Peyer's patch (tissue), 4 donors: ENCODE measurements around the gene SMKR1. TPM values are rescaled to one million over a fixed set of nuclear protein-coding genes. Genes with fewer than 3 reads are reported as not detected.

ENCODE experiments used
- DNase-seq, 3 donors: peaks; one replicate each; pipeline ENCODE4 v3.0.0-alpha.2; 2017 to 2019
- H3K27ac ChIP-seq, 4 donors: fragments of 200-600 bp; sonication (generic); one replicate each; pipeline ENCODE4 v1.5.1; 2016 to 2019
- H3K27me3 ChIP-seq, 2 donors: fragments of 200-600 bp; sonication (generic); one replicate each; pipeline ENCODE4 v1.5.1; 2019
- H3K36me3 ChIP-seq, 3 donors: fragments of 200-600 bp; sonication (generic); one replicate each; pipeline ENCODE4 v1.5.1; 2016 to 2019
- H3K4me1 ChIP-seq, 4 donors: fragments of 200-600 bp; sonication (generic); one replicate each; pipeline ENCODE4 v1.5.1; 2016 to 2019
- H3K4me3 ChIP-seq, 4 donors: fragments of 200-600 bp; sonication (generic); 1 replicate in 3 of 4; 2 replicates in 1 of 4; pipeline ENCODE4 v1.5.1; 2016 to 2019; ENCODE audit warnings: mild to moderate bottlenecking in 1 of 4
- H3K9me3 ChIP-seq, 4 donors: fragments of 200-600 bp; sonication (generic); one replicate each; pipeline ENCODE4 v1.5.1; 2016 to 2019; ENCODE audit warnings: mild to moderate bottlenecking in 1 of 4
- CTCF ChIP-seq, 6 experiments: fragments of 450-650 bp in 4 of 6; fragments of 200-600 bp in 2 of 6; sonication (generic) in 1 of 6; IDR thresholded peaks; one replicate each; pipeline ENCODE4 v1.5.1; 2017 to 2019; ENCODE audit warnings: antibody characterized with exemption in 6 of 6, mild to moderate bottlenecking in 3 of 6, moderate library complexity in 1 of 6
- POLR2A ChIP-seq, 2 donors: fragments of 450-650 bp; IDR thresholded peaks; one replicate each; pipeline ENCODE4 v1.5.1; 2017; ENCODE audit warnings: antibody characterized with exemption in 2 of 2, mild to moderate bottlenecking in 2 of 2, moderate library complexity in 2 of 2
- total RNA-seq, 4 donors: library from RNA; depleted of rRNA; stranded (reverse); fragments of >200 nt; gene quantifications; one replicate each; pipeline ENCODE4 v1.1.0, GENCODE V29; 2016

SMKR1 gene
- total RNA-seq, 4 donors from 2014 or later: 1.3 TPM; not detected in 3

GRCh38 chr7:129457101-129457500, 45.2 kb upstream of the SMKR1 start:
- no peak overlapping the region for H3K27ac ChIP-seq
- H3K27me3 ChIP-seq: no peaks in the 10 kb centered on the region
- DNase-seq: no peak
- no peak for TF ChIP-seq CTCF (IDR thresholded peaks at IDR 0.05)
- H3K4me3 ChIP-seq: no peak overlapping the region
- H3K36me3 ChIP-seq: no peaks in the 10 kb centered on the region
- no peaks in the 10 kb centered on the region for H3K9me3 ChIP-seq
- no peaks in the 10 kb centered on the region for H3K4me1 ChIP-seq

- no peaks in the 10 kb centered on the region for H3K27me3 ChIP-seq
- TF ChIP-seq POLR2A (IDR thresholded peaks at IDR 0.05) (no peak), CTCF (IDR thresholded peaks at IDR 0.05) (no peak)
- no peaks in the 10 kb centered on the region for H3K36me3 ChIP-seq
Measured at GRCh38 chr7:129458171-129458570, 44.2 kb upstream of the SMKR1 start.

GRCh38 chr7:129461809-129462208, 40.5 kb upstream of the SMKR1 start:
- no peak for TF ChIP-seq POLR2A (IDR thresholded peaks at IDR 0.05)
- H3K27me3 ChIP-seq: no peaks in the 10 kb centered on the region
- DNase-seq: no peak
- H3K36me3 ChIP-seq: no peaks in the 10 kb centered on the region
- H3K9me3 ChIP-seq: no peaks in the 10 kb centered on the region
- H3K4me3 ChIP-seq: no peak overlapping the region
- no peaks in the 10 kb centered on the region for H3K4me1 ChIP-seq
- H3K27ac ChIP-seq: no peak overlapping the region

More at GRCh38 chr7:129458171-129458570, 44.2 kb upstream of the SMKR1 start:
- Histone ChIP-seq H3K9me3 (no peaks in the 10 kb centered on the region), H3K4me3 (no peak overlapping the region), H3K27ac (no peak overlapping the region), H3K4me1 (no peaks in the 10 kb centered on the region)
- no peak for DNase-seq

- Histone ChIP-seq H3K4me1 (no peaks in the 10 kb centered on the region), H3K27ac (no peak overlapping the region), H3K4me3 (no peak overlapping the region), H3K27me3 (no peaks in the 10 kb centered on the region), H3K36me3 (no peaks in the 10 kb centered on the region), H3K9me3 (no peaks in the 10 kb centered on the region)
- no peak for DNase-seq
- TF ChIP-seq POLR2A (IDR thresholded peaks at IDR 0.05): no peak
- TF ChIP-seq CTCF (IDR thresholded peaks at IDR 0.05): no peak
Measured at GRCh38 chr7:129462420-129462819, 39.9 kb upstream of the SMKR1 start.

- TF ChIP-seq CTCF (IDR thresholded peaks at IDR 0.05): no peak
- no peak for TF ChIP-seq POLR2A (IDR thresholded peaks at IDR 0.05)
- Histone ChIP-seq H3K27ac (no peak overlapping the region), H3K9me3 (no peaks in the 10 kb centered on the region), H3K4me1 (no peaks in the 10 kb centered on the region), H3K27me3 (no peaks in the 10 kb centered on the region), H3K4me3 (no peak overlapping the region), H3K36me3 (no peaks in the 10 kb centered on the region)
- DNase-seq: no peak
Measured at GRCh38 chr7:129464194-129464593, 38.1 kb upstream of the SMKR1 start.

- no peak overlapping the region for H3K27ac ChIP-seq
- no peak for DNase-seq
- TF ChIP-seq CTCF (IDR thresholded peaks at IDR 0.05) (no peak), POLR2A (IDR thresholded peaks at IDR 0.05) (no peak)
- no peaks in the 10 kb centered on the region for H3K9me3 ChIP-seq
- H3K36me3 ChIP-seq: no peaks in the 10 kb centered on the region
- H3K4me1 ChIP-seq: no peaks in the 10 kb centered on the region
- no peaks in the 10 kb centered on the region for H3K27me3 ChIP-seq
- H3K4me3 ChIP-seq: no peak overlapping the region
Measured at GRCh38 chr7:129465080-129465479, 37.3 kb upstream of the SMKR1 start.
